ENCODE measurements around the gene NLRC4. TPM values are rescaled to one million over a fixed set of nuclear protein-coding genes. Genes with fewer than 3 reads are reported as not detected.

The NLRC4 gene
- total RNA-seq, 4 donors from 2014 or later: 0.44 to 0.91 (median 0.57) TPM; not detected in 1

GRCh38 chr2:32235315-32235714 lies 29.4 kb downstream of the NLRC4 start:
- Histone ChIP-seq H3K9me3 (no peaks in the 10 kb centered on the region), H3K27ac (peak overlapping the region in 1 of 4 donors; percentile 34), H3K4me1 (peaks cover 0 to 13% (median 5%) of the 10 kb centered on the region in 3 donors), H3K27me3 (no peaks in the 10 kb centered on the region), H3K4me3 (no peak overlapping the region), H3K36me3 (no peaks in the 10 kb centered on the region)
- 41 to 43% methylated on average over 5 of the region's 5 CpGs for WGBS, 2 donors
- TF ChIP-seq, protein P1, sequence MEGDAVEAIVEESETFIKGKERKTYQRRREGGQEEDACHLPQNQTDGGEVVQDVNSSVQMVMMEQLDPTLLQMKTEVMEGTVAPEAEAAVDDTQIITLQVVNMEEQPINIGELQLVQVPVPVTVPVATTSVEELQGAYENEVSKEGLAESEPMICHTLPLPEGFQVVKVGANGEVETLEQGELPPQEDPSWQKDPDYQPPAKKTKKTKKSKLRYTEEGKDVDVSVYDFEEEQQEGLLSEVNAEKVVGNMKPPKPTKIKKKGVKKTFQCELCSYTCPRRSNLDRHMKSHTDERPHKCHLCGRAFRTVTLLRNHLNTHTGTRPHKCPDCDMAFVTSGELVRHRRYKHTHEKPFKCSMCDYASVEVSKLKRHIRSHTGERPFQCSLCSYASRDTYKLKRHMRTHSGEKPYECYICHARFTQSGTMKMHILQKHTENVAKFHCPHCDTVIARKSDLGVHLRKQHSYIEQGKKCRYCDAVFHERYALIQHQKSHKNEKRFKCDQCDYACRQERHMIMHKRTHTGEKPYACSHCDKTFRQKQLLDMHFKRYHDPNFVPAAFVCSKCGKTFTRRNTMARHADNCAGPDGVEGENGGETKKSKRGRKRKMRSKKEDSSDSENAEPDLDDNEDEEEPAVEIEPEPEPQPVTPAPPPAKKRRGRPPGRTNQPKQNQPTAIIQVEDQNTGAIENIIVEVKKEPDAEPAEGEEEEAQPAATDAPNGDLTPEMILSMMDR (IDR thresholded peaks at IDR 0.05): no peak
- TF ChIP-seq POLR2A (IDR thresholded peaks at IDR 0.05): no peak
- intact Hi-C loops (cut with DNase I): no loop called here
- DNase-seq: no peak

- Histone ChIP-seq H3K27me3 (no peaks in the 10 kb centered on the region), H3K9me3 (no peaks in the 10 kb centered on the region), H3K4me3 (no peak overlapping the region), H3K27ac (no peak overlapping the region), H3K4me1 (peaks cover 0 to 13% (median 5%) of the 10 kb centered on the region in 3 donors), H3K36me3 (no peaks in the 10 kb centered on the region)
- DNase-seq: no peak
- TF ChIP-seq POLR2A (IDR thresholded peaks at IDR 0.05): no peak
- TF ChIP-seq, protein P1 (IDR thresholded peaks at IDR 0.05): no peak
- intact Hi-C loops (cut with DNase I): no loop called here
- WGBS, 2 donors: 88 to 90% methylated on average over 4 of the region's 4 CpGs
Measured at GRCh38 chr2:32231959-32232358, 32.7 kb downstream of the NLRC4 start.

- H3K4me1 ChIP-seq: peaks cover 0 to 1% (median 0%) of the 10 kb centered on the region in 3 donors
- H3K36me3 ChIP-seq: peaks cover 0 to 20% (median 4%) of the 10 kb centered on the region in 3 donors
- H3K9me3 ChIP-seq: no peaks in the 10 kb centered on the region
- DNase-seq: no peak
- TF ChIP-seq, protein P1 (IDR thresholded peaks at IDR 0.05): no peak
- TF ChIP-seq POLR2A (IDR thresholded peaks at IDR 0.05): no peak
- no peak overlapping the region for H3K27ac ChIP-seq
- no peak overlapping the region for H3K4me3 ChIP-seq
- intact Hi-C loops (cut with DNase I): no loop called here
- H3K27me3 ChIP-seq: no peaks in the 10 kb centered on the region
- WGBS, 2 donors: 23 to 57% methylated on average over 1 of the region's 1 CpG
Measured at GRCh38 chr2:32229635-32230034, 35.1 kb downstream of the NLRC4 start.

DNA sequence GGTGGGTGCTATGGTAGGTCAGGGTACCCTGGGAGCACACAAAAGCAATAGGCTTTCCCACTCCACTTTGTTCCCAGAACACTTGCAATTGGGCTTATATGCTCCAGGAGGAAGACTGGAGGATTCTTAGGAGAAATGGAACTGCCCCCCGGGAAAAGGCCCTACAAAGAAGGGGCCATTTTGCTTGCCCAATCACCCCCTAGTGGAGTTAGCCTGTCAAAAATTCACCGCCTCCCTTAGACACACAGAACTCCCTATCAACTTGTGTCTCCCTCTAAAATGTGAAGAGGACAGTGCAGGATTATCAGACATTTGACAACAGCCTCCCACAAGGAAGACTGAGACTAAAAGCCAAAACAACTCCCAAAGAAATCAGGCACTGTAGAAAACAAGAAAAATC lies 36.5 kb downstream of the NLRC4 start:
- intact Hi-C loops (cut with DNase I): no loop called here
- H3K27me3 ChIP-seq: no peaks in the 10 kb centered on the region
- no peaks in the 10 kb centered on the region for H3K9me3 ChIP-seq
- peaks cover 0 to 33% (median 4%) of the 10 kb centered on the region in 3 donors for H3K36me3 ChIP-seq
- no peak for DNase-seq
- TF ChIP-seq, protein P1 (IDR thresholded peaks at IDR 0.05): no peak
- no peak for TF ChIP-seq POLR2A (IDR thresholded peaks at IDR 0.05)
- H3K27ac ChIP-seq: no peak overlapping the region
- no peaks in the 10 kb centered on the region for H3K4me1 ChIP-seq
- WGBS, 2 donors: 75 to 100% methylated on average over 1 to 2 of the region's 2 CpGs
- H3K4me3 ChIP-seq: no peak overlapping the region

GRCh38 chr2:32227492-32227891 lies 37.2 kb downstream of the NLRC4 start:
- Histone ChIP-seq H3K9me3 (no peaks in the 10 kb centered on the region), H3K4me3 (no peak overlapping the region), H3K27ac (no peak overlapping the region), H3K4me1 (no peaks in the 10 kb centered on the region), H3K36me3 (peaks cover 3 to 40% (median 5%) of the 10 kb centered on the region in 3 donors), H3K27me3 (no peaks in the 10 kb centered on the region)
- no peak for TF ChIP-seq POLR2A (IDR thresholded peaks at IDR 0.05)
- TF ChIP-seq, protein P1 (IDR thresholded peaks at IDR 0.05): no peak
- DNase-seq: no peak
- intact Hi-C loops (cut with DNase I): no loop called here
